Nucleus accumbens (tissue), 56 donors: ENCODE results near the gene EPHB4.
"Not testable (repeated sequence)": the region's sequence is repeated elsewhere in the genome, so short reads cannot be mapped to it uniquely, and the experiment has no call there.

Source experiments
- DNase-seq, 56 donors: peaks; one replicate each; lab custom pipeline; 2025; lab: John Stamatoyannopoulos, UW

Gene EPHB4

DNA sequence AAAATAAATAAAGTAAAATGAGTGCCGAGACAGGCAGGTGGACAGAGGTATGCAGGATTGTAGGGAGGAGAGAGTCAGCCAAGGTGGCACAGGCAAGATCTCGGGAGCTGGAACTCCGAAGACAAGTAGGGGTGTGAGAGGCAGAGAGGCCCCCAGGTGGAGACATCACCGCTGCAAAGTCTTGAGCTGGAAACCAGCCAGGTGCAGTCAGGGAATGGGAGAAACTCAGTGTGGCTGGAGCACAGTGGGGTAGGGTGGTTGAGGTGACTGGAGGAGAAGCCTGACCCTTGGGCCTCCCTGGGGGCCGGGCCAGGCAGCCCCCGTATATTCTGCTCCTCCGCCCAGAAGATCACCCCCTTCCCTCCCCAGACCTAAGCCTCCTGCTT, 4.2 kb downstream of the EPHB4 start:
- no peak for DNase-seq

DNA sequence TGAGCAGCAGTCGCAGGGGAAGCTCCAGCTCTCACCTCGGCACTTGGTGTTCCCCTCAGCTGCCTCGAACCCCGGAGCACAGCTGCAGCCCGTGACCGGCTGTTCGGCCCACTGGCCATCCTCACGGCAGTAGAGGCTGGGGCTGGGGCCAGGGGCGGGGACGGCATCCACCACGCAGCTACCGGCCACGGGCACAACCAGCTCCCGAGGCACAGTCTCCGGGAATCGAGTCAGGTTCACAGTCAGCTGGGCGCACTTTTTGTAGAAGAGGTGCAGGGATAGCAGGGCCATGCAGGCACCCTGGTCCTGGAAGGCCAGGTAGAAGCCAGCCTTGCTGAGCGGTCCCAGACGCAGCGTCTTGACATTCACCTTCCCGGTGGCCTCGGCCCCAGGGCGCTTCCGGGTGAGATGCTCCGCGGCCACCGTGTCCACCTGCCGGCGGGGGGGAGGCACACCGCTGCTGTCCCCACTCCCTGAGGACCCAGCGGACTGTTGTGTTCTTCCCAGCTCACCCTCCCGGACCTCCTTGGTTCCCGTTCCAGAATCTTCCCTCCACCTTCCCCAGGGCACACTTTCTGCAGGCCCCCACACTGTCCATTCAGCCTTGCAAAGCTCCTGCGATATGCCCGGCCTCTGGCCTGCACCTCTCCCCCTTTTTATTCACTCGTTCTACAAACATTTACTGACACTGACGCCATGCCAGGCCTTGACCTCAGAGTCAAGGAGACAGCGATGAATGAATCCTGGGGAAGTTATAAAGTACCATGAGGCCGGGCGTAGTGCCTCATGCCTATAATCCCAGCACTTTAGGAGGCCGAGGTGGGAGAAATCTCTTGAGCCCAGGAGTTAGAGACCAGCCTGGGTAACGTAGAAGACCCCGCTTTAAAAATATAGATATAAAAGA, 4.8 kb downstream of the EPHB4 start:
- DNase-seq: no peak

DNA sequence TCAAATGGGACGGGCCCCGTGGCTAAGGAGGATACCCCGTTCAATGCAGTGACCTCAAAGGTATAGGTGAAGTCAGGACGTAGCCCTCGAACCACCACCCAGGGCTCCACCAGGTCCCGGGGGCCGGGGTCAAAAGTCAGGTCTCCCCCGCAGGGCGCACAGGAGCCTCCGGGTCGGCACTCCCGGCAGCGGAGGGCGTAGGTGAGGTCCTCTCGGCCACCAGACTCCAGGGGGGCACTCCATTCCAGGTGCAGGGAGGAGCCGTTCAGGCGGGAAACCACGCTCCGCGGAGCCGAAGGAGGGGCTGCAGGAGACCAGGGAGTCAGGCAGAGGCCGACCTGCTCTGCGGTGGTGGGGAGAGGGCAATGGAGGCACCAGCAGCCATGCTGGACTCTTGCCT, 7.7 kb downstream of the EPHB4 start:
- DNase-seq: no peak

DNA sequence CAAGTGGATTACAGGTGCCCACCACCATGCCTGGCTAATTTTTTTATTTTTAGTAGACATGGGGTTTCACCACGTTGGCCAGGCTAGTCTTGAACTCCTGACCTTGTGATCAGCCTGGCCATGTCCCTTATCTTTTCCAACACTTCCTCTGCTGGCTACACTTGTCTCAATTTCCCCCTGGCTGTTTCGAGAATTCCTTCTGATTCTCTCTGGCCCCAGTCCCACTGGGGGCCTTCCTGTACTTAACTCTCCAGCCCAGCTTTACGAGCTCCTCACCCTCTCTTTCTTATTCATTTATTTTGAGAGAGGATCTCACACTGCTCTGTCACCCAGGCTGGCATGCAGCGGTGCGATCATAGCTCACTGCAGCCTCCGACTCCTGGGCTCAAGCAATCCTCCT, 8.5 kb downstream of the EPHB4 start:
- no peak for DNase-seq

- DNase-seq: no peak
Measured at GRCh38 chr7:100818366-100818765, 9.0 kb downstream of the EPHB4 start.

DNA sequence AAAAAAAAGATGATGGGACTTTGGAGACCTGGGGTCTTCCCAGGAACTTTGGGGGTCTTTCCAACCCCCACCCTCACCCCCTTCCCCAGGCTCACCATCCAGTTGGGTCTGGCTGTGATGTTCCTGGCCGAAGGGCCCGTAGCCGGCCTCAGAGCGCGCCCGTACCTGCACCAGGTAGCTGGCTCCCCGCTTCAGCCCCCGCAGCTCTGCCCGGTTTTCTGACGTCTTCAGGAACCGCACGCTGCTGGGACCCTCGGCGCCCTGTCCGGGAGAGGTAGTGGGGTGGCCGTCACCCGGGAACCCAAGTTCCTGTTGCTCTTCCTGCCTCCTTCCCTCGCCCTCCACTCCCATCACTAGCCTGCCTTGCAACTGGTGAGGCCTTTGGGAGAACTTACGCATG, 10.2 kb downstream of the EPHB4 start:
- no peak for DNase-seq

DNA sequence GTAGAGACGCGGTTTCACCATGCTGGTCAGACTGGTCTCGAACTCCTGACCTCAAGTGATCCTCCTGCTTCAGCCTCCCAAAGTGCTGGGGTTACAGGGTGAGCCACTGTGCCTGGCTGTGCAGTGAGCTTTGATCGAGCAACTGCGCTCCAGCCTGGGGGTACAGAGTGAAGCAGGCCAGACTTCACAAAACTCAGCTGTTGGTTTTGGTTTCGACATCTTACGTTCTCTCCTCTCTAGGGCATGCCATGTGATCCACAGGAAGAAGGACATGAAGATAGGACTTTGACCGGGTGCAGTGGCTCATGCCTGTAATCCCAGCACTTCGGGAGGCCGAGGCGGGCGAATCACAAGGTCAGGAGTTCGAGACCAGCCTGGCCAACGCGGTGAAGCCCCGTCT, 10.8 kb downstream of the EPHB4 start:
- not testable (repeated sequence) for DNase-seq

GRCh38 chr7:100812729-100813128, 14.6 kb downstream of the EPHB4 start:
- no peak for DNase-seq

- DNase-seq: no peak
Measured at GRCh38 chr7:100811480-100811879, 15.8 kb downstream of the EPHB4 start.

DNA sequence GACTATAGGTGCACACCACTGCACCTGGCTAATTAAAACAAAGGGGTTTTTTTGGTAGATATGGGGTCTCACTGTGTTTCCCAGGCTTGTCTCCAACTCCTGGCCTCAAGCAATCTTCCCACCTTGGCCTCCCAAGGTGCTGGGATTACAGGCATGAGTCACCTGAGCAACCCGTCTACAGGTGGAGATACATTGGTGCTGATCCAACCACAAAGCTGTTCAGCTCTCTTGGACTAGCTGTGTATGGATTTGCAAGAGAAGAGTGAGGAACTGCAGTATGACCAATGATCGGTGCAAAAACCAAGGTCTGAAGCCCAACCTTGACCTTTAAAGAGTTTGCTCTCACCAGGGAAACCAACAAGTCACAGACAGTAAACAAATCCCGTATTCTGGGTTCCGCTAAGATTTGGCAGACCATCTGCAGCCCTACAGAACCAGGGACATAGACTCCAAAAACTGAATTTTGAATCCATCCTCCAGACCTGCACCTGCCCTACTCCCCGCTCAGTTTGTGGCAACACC, 18.9 kb downstream of the EPHB4 start:
- no peak for DNase-seq

DNA sequence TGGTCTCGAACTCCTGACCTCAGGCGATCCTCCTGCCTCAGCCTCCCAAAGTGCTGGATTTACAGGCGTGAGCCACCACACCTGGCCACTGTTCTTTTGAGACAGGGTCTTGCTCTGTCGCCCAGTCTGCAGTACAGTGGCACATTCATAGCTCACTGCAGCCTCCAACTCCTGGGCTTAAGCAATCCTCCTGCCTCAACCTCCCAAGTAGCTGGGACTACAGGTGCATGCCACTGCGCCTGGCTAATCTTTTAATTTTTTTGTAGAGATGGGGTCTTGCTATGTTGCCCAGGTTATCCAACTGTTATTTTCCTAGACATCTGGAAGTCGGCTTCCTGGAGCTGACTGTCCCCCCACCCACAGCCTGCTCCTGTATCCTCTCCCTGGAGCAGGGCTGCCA, 20.4 kb downstream of the EPHB4 start:
- DNase-seq: not testable (repeated sequence)

DNA sequence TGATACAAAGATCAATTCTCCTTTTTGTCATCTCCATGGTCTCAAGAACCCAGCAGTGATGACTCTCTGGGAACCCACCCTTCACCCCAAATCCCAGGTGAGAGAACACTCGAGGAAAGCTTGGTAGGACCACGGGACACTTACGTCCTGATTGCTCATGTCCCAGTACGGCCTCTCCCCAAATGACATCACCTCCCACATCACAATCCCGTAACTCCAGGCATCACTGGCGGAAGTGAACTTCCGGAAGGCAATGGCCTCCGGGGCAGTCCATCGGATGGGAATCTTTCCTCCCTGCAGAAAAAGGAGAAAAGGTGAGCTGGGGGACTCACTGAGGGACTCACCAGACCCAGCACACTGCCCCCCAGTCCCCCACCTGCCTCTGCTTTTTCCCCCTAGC, 21.0 kb downstream of the EPHB4 start:
- no peak for DNase-seq

GRCh38 chr7:100804681-100805431, 22.5 kb downstream of the EPHB4 start:
- DNase-seq: no peak

GRCh38 chr7:100803398-100804161, 23.7 kb downstream of the EPHB4 start:
- DNase-seq: peak in 51 of 56 donors; percentile 3 to 82 (median 42)

DNA sequence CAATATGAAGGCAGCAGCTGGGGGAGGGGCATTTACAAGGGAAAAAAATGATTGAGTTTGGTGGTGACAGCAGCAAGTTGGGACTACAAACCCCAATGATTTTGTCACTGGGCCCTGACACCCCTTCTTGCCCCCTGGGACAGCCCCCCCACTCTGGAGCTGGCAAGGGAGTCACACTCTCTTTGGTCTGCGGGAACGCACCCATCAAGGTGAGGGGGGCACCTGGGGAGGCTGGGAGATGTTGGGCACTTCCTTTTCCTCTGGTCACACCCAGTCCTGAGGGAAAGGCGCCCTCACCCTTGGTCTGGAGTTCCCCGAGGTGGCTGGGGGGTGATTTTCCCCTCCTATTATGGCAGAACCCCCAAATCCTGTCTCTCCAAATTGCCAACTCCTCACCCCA, 24.4 kb downstream of the EPHB4 start:
- DNase-seq: no peak

DNA sequence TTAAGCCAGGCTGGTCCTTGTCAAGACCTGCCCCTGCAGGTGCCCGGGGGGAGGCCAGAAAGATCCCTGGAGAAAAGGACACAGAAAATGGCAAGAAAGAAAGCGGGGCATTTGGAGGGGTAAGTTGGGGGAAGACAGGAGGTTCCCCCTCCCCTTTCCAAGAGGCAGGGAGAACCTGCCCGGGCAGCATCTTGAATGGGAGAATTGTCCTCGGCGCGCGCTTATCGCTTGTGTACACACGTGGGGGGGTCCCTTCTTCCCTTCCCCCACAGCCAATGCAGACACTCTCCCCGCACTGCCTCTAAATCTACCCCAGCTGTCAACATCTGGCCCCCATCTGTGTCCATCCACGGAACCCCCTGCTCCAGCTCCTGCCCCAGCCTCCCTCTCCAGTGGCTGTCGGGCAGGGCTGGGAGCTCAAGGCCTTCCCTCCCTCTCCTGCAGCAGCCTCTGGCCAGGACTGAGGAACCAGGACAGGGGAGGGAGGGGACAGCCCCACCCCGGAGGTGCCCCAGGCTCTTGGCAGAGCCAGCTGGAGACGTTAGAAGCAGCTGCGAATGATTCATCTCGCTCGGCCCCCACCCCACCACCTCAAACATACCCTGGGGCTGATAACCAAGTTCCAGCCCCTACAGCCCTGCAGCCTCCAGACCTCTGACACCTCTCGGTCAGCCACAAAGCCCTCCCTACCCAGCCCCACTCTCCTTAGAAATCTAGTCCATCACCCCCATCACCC, 25.3 kb downstream of the EPHB4 start:
- DNase-seq: no peak

- DNase-seq: peak in 12 of 56 donors; percentile 1 to 50 (median 8)
Measured at GRCh38 chr7:100799037-100799896, 28.1 kb downstream of the EPHB4 start.

- no peak for DNase-seq
Measured at GRCh38 chr7:100794741-100795140, 32.6 kb downstream of the EPHB4 start.
